ENCODE results near the gene RPLP1.

DNA sequence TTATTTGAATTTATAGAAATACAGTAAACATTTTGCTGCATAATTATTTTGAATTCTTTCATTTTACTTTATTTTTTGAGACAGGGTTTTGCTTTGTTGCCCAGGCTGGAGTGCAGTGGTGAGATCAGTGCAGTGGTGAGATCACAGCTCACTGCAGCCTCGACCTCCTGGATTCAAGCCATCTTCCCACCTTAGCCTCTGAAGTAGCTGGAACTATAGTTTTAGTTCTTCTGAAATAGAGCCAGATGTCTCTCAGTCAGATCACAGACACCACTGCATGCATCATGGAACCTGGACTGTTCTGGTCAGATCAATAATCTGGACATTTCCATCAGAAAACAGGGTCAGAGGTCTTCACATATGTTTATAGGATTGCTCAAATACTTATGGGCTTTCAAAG lies 7.9 kb downstream of the RPLP1 start:
- TF ChIP-seq, protein P1, sequence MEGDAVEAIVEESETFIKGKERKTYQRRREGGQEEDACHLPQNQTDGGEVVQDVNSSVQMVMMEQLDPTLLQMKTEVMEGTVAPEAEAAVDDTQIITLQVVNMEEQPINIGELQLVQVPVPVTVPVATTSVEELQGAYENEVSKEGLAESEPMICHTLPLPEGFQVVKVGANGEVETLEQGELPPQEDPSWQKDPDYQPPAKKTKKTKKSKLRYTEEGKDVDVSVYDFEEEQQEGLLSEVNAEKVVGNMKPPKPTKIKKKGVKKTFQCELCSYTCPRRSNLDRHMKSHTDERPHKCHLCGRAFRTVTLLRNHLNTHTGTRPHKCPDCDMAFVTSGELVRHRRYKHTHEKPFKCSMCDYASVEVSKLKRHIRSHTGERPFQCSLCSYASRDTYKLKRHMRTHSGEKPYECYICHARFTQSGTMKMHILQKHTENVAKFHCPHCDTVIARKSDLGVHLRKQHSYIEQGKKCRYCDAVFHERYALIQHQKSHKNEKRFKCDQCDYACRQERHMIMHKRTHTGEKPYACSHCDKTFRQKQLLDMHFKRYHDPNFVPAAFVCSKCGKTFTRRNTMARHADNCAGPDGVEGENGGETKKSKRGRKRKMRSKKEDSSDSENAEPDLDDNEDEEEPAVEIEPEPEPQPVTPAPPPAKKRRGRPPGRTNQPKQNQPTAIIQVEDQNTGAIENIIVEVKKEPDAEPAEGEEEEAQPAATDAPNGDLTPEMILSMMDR (IDR thresholded peaks at IDR 0.05): no peak
- TF ChIP-seq POLR2A (IDR thresholded peaks at IDR 0.05): no peak
